CD4-positive, alpha-beta memory T cell (primary cell): ENCODE measurements around the gene CCIN. TPM values are rescaled to one million over a fixed set of nuclear protein-coding genes. Genes with fewer than 3 reads are reported as not detected.
"Not testable (repeated sequence)": the region's sequence is repeated elsewhere in the genome, so short reads cannot be mapped to it uniquely, and the experiment has no call there.

Experiments used
- CTCF ChIA-PET: fragments of 350-600 bp; sonication (Branson Sonifier 250); formaldehyde crosslinking; loops from one replicate; lab custom pipeline; 2021; ENCODE audit warnings: inconsistent platforms; ENCODE audit not compliant: partially characterized antibody; lab: Charles Lee
- POLR2A ChIA-PET: fragments of 350-600 bp; sonication (Branson Sonifier 250); formaldehyde crosslinking; loops from one replicate; lab custom pipeline; 2021; ENCODE audit not compliant: partially characterized antibody; lab: Charles Lee
- DNase-seq, 5 donors: peaks; one replicate each; pipeline versions ENCODE4 v3.0.0 to v3.0.0-alpha.2; 2020 to 2022; ENCODE audit warnings: mixed read lengths in 1 of 5
- H3K27ac ChIP-seq: one replicate; pipeline ENCODE4 v1.7.0; 2013; ENCODE audit warnings: low read depth, low read length
- H3K27me3 ChIP-seq: 2 replicates; pipeline ENCODE4 v1.7.0; 2013; ENCODE audit warnings: mild to moderate bottlenecking, low read length, moderate library complexity; ENCODE audit not compliant: insufficient read depth
- H3K36me3 ChIP-seq: 2 replicates; pipeline ENCODE4 v1.7.0; 2013; ENCODE audit warnings: mild to moderate bottlenecking, low read length, moderate library complexity; ENCODE audit not compliant: insufficient read depth
- H3K4me1 ChIP-seq: 2 replicates; pipeline ENCODE4 v1.7.0; 2013; ENCODE audit warnings: mild to moderate bottlenecking, low read length, moderate library complexity; ENCODE audit not compliant: insufficient read depth
- H3K4me3 ChIP-seq, 2 donors: one replicate each; pipeline ENCODE4 v1.7.0; 2013; ENCODE audit warnings: low read length in 2 of 2, mild to moderate bottlenecking in 1 of 2
- H3K9me3 ChIP-seq, 2 donors: one replicate each; pipeline ENCODE4 v1.7.0; 2013; ENCODE audit warnings: low read length in 2 of 2, control low read depth in 1 of 2; ENCODE audit not compliant: control insufficient read depth in 1 of 2
- H3K27ac Mint-ChIP-seq, 7 donors: one replicate each; pipeline ENCODE4 v1.8.0; 2020 to 2021; ENCODE audit warnings: mixed read lengths in 7 of 7, mild to moderate bottlenecking in 6 of 7, inconsistent platforms in 3 of 7, moderate library complexity in 3 of 7
- H3K27me3 Mint-ChIP-seq, 2 donors: one replicate each; pipeline ENCODE4 v1.8.0; 2020 to 2021; ENCODE audit warnings: mixed read lengths in 2 of 2
- H3K36me3 Mint-ChIP-seq, 2 donors: one replicate each; pipeline ENCODE4 v1.8.0; 2020 to 2021; ENCODE audit warnings: mixed read lengths in 2 of 2, inconsistent platforms in 1 of 2, mild to moderate bottlenecking in 1 of 2
- H3K4me1 Mint-ChIP-seq, 4 donors: one replicate each; pipeline ENCODE4 v1.8.0; 2020 to 2021; ENCODE audit warnings: mixed read lengths in 4 of 4, mild to moderate bottlenecking in 1 of 4
- H3K4me3 Mint-ChIP-seq, 8 donors: one replicate each; pipeline ENCODE4 v1.8.0; 2020 to 2021; ENCODE audit warnings: mixed read lengths in 8 of 8, mild to moderate bottlenecking in 7 of 8, moderate library complexity in 6 of 8, inconsistent platforms in 3 of 8
- H3K9me3 Mint-ChIP-seq, 8 donors: one replicate each; pipeline ENCODE4 v1.8.0; 2020 to 2021; ENCODE audit warnings: mixed read lengths in 8 of 8, mild to moderate bottlenecking in 5 of 8, inconsistent platforms in 3 of 8, moderate library complexity in 1 of 8
- intact Hi-C: fragments of 100-400 bp; cut with micrococcal nuclease; formaldehyde crosslinking; loops from one replicate; pipeline ENCODE4 v1.15.1; 2023
- polyA plus RNA-seq, 2 donors: library from polyadenylated mRNA; unstranded; fragments of 300-500 nt; fragmentation: Illumina TruSeq; gene quantifications; one replicate each; pipeline ENCODE4 v1.2.3, GENCODE V29; 2021
- total RNA-seq, 2 experiments: library from RNA; stranded (reverse); gene quantifications; one replicate each; pipeline ENCODE4 v1.2.3, GENCODE V29; 2021

CCIN gene
- total and polyA plus RNA-seq, 4 experiments from 2014 or later: not detected

DNA sequence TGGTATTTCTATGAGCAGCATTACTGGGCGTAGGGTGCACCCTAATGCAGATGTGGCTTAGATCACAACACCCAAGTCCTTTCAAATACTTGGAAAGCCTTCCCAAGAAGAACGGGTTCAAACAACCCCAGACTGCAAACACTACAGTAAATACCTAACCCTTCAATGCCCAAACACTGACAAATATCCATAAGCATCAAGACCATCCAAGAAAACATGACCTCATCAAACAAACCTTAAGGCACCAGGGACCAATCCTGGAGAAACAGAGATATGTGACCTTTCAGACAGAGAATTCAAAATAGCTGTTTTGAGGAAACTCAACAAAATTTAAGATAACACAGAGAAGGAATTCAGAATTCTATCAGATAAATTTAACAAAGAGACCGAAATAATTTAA lies 6.0 kb downstream of the CCIN start:
- DNase-seq, H3K27ac Mint-ChIP-seq, H3K4me1 ChIP-seq, H3K9me3 Mint-ChIP-seq, H3K36me3 ChIP-seq, H3K27me3 Mint-ChIP-seq, H3K9me3 ChIP-seq, H3K27me3 ChIP-seq, POLR2A ChIA-PET, H3K4me1 Mint-ChIP-seq, H3K4me3 Mint-ChIP-seq, intact Hi-C loops, H3K4me3 ChIP-seq, H3K36me3 Mint-ChIP-seq, H3K27ac ChIP-seq: not testable (repeated sequence)
- CTCF ChIA-PET: interaction anchor here (1.0 to 1.6 kb wide), 2 partner anchors 8 to 82 kb away, joined by 4 to 6 read pairs; no protein-coding TSS in a partner anchor

- H3K9me3 Mint-ChIP-seq, H3K27ac Mint-ChIP-seq, H3K27ac ChIP-seq, DNase-seq, H3K4me3 Mint-ChIP-seq, H3K9me3 ChIP-seq, H3K36me3 Mint-ChIP-seq, H3K4me1 Mint-ChIP-seq, H3K27me3 Mint-ChIP-seq, H3K36me3 ChIP-seq, H3K4me1 ChIP-seq, POLR2A ChIA-PET, intact Hi-C loops, H3K27me3 ChIP-seq, H3K4me3 ChIP-seq: not testable (repeated sequence)
- CTCF ChIA-PET: interaction anchor here (1.0 kb wide), 1 partner anchor 84 kb away, joined by 4 read pairs; no protein-coding TSS in a partner anchor
Observed at GRCh38 chr9:36176496-36176895, 7.3 kb downstream of the CCIN start.

DNA sequence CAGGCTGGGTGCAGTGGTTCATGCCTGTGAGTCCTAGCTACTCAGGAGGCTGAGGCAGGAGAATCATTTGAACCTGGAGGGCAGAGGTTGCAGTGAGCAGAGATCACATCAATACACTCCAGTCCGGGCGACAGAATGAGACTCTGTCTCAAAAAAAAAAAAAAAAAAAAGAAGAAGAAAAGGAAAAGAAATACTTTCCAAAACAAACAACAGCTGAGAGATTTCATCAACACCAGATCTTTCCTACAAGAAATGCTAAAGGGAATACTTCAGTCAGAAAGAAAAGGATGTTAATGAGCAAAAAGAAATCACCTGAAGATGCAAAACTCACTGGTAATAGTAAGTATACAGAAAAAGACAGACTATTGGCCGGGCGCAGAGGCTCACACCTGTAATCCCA lies 8.4 kb downstream of the CCIN start:
- no peak overlapping the region for H3K4me3 Mint-ChIP-seq
- no peaks in the 10 kb centered on the region for H3K36me3 Mint-ChIP-seq
- no peaks in the 10 kb centered on the region for H3K36me3 ChIP-seq
- no peaks in the 10 kb centered on the region for H3K4me1 ChIP-seq
- ChIA-PET POLR2A (interaction anchor here (0.6 kb wide), 1 partner anchor 13 kb away, joined by 3 read pairs; no protein-coding TSS in a partner anchor), CTCF (interaction anchor here (0.5 to 1.4 kb wide), 3 partner anchors 11 to 75 kb away, joined by 3 read pairs; no protein-coding TSS in a partner anchor)
- H3K27ac ChIP-seq: no peak overlapping the region
- no peaks in the 10 kb centered on the region for H3K9me3 ChIP-seq
- no peak overlapping the region for H3K27ac Mint-ChIP-seq
- peaks cover 0 to 2% (median 0%) of the 10 kb centered on the region in 8 donors for H3K9me3 Mint-ChIP-seq
- H3K4me3 ChIP-seq: no peak overlapping the region
- intact Hi-C loops: no loop called here
- H3K4me1 Mint-ChIP-seq: peaks cover 0 to 5% (median 2%) of the 10 kb centered on the region in 4 donors
- no peak for DNase-seq
- H3K27me3 ChIP-seq: no peaks in the 10 kb centered on the region
- peaks cover 0 to 3% of the 10 kb centered on the region in 2 donors for H3K27me3 Mint-ChIP-seq

- H3K27ac ChIP-seq, H3K36me3 Mint-ChIP-seq, H3K4me3 Mint-ChIP-seq, H3K27me3 Mint-ChIP-seq, H3K27me3 ChIP-seq, H3K4me1 ChIP-seq, DNase-seq, H3K9me3 Mint-ChIP-seq, H3K27ac Mint-ChIP-seq, H3K36me3 ChIP-seq, POLR2A ChIA-PET, H3K4me1 Mint-ChIP-seq, H3K9me3 ChIP-seq, intact Hi-C loops, H3K4me3 ChIP-seq: not testable (repeated sequence)
- CTCF ChIA-PET: interaction anchor here (1.2 kb wide), 1 partner anchor 9 kb away, joined by 3 read pairs; no protein-coding TSS in a partner anchor
Observed at GRCh38 chr9:36180243-36180642, 11.1 kb downstream of the CCIN start.

DNA sequence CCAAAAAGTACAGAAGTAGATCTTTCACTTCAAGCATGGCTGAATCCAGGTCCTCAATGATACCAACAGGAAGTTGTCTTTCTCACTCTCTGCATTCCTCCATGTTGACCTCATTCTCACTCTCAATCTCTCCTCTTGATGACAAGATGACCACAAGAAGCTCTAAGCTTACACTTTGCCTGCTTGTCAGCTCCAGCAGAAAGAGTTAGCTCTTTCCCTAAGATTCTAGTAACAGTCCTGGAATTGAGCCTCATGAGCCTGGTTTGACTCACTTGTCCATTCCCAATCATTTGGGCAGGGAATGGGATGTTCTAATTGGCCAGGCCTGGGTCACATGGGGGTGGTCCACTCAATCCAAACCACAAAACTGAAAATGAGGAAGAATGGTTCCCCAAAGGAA lies 18.2 kb downstream of the CCIN start:
- peak overlapping the region in 1 of 7 donors; percentile 13 for H3K27ac Mint-ChIP-seq
- Histone ChIP-seq H3K4me1 (peaks cover 14% of the 10 kb centered on the region), H3K9me3 (no peaks in the 10 kb centered on the region), H3K27me3 (no peaks in the 10 kb centered on the region), H3K4me3 (no peak overlapping the region), H3K36me3 (no peaks in the 10 kb centered on the region), H3K27ac (no peak overlapping the region)
- intact Hi-C loops: no loop called here
- CTCF ChIA-PET: no interaction called here
- POLR2A ChIA-PET: no interaction called here
- DNase-seq: peak in 1 of 5 donors; percentile 9
- peaks cover 11 to 25% (median 15%) of the 10 kb centered on the region in 4 donors for H3K4me1 Mint-ChIP-seq
- no peaks in the 10 kb centered on the region for H3K9me3 Mint-ChIP-seq
- peaks cover 0 to 6% of the 10 kb centered on the region in 2 donors for H3K36me3 Mint-ChIP-seq
- H3K4me3 Mint-ChIP-seq: no peak overlapping the region
- H3K27me3 Mint-ChIP-seq: peaks cover 0 to 1% of the 10 kb centered on the region in 2 donors

DNA sequence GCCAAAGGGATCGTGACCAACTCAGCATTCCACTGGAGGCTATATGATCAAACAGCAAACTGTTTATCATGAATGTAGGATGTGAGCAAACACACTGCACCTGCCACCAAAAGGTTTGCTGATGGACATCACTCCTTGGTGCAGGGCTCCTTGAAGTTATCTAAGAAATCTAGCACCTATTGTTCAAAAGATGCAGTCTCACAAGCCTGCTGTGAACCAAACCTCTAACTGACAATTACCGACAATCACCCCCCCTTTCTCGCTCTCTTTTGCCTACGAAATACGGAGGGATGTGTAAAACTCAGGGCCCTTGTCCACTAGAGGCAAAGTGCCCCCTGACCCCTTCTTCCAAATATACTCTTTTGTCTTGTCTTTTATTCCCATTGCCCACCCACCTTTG lies 19.0 kb downstream of the CCIN start:
- Mint-ChIP-seq H3K4me1 (peaks cover 18 to 33% (median 22%) of the 10 kb centered on the region in 4 donors), H3K27ac (no peak overlapping the region), H3K36me3 (peaks cover 0 to 8% of the 10 kb centered on the region in 2 donors), H3K9me3 (no peaks in the 10 kb centered on the region), H3K27me3 (peaks cover 0 to 1% of the 10 kb centered on the region in 2 donors), H3K4me3 (no peak overlapping the region)
- no peak for DNase-seq
- Histone ChIP-seq H3K27me3 (no peaks in the 10 kb centered on the region), H3K4me1 (peaks cover 22% of the 10 kb centered on the region), H3K9me3 (no peaks in the 10 kb centered on the region), H3K27ac (no peak overlapping the region), H3K4me3 (no peak overlapping the region), H3K36me3 (no peaks in the 10 kb centered on the region)
- ChIA-PET CTCF (interaction anchor here (1.2 to 4.5 kb wide), 5 partner anchors 14 to 168 kb away, joined by 3 to 40 read pairs (median 27); partner anchors contain the start of gene CCIN), POLR2A (no interaction called here)
- intact Hi-C loops: no loop called here

DNA sequence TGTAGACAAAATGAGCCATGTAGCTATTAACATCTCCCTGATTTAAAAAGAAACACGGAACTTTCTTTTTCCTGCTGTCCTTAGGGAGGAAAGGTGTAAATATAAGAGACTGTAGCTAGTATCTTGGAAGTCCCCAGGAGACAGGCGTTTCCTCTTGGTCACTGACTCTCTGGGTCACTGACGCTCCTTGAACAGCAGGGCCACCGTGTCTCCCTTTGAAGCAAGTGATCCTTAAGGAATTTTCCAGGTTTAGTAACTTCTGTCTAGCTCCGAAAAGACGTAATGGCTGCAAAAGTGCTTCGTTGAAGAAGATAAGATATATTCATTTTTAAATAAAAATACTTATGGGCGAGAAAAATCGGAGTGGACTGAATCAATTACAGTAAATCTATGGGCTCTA lies 20.8 kb downstream of the CCIN start:
- intact Hi-C loops: loop anchor here (1.0 kb wide), 5 partner anchors 39 to 210 kb away; partner anchors contain the start of genes GNE and RNF38
- Mint-ChIP-seq H3K4me1 (peaks cover 32 to 51% (median 39%) of the 10 kb centered on the region in 4 donors), H3K27me3 (peaks cover 0 to 1% of the 10 kb centered on the region in 2 donors), H3K27ac (peak overlapping the region; percentile 32 to 96 (median 95)), H3K36me3 (peaks cover 2 to 20% of the 10 kb centered on the region in 2 donors), H3K4me3 (peak overlapping the region in 7 of 8 donors; percentile 38 to 98 (median 94)), H3K9me3 (peaks cover 0 to 2% (median 0%) of the 10 kb centered on the region in 8 donors)
- peak overlapping the region in 1 of 2 donors; percentile 87 for H3K4me3 ChIP-seq
- H3K27ac ChIP-seq: peak overlapping the region; percentile 91
- POLR2A ChIA-PET: interaction anchor here (0.5 to 3.1 kb wide), 23 partner anchors 9 to 1276 kb away, joined by 3 to 21 read pairs (median 4); partner anchors contain the start of genes GLIPR2, GNE and SPAG8
- peaks cover 4% of the 10 kb centered on the region for H3K36me3 ChIP-seq
- no peaks in the 10 kb centered on the region for H3K9me3 ChIP-seq
- CTCF ChIA-PET: interaction anchor here (0.8 to 4.5 kb wide), 34 partner anchors 8 to 539 kb away, joined by 3 to 70 read pairs (median 5); partner anchors contain the start of genes CCIN, GLIPR2 and GNE
- H3K27me3 ChIP-seq: no peaks in the 10 kb centered on the region
- DNase-seq: no peak
- peaks cover 39% of the 10 kb centered on the region for H3K4me1 ChIP-seq
